ENCODE data around the gene STRADA.
"Not testable (repeated sequence)": the region's sequence is repeated elsewhere in the genome, so short reads cannot be mapped to it uniquely, and the experiment has no call there.

Gene STRADA

DNA sequence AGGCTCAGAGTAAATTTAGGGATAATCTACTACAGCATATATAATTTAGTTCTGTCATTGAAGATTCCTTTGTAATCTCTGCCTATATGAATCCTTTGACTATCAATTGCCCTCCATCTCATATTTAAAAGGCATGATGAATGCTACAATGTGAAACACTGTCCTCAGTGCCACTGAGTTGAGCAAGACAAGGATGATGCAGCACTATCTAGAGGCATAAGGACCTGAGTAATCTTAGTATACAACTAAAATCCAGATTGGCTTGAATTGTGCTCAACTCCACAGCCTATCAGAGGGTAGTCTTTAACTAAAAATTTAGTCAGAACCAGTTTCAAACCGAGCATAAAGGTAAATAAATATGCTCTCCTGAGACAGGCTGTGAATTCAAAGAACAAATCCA, 11.6 kb upstream of the STRADA start:
- peak; percentile 16 for DNase-seq

DNA sequence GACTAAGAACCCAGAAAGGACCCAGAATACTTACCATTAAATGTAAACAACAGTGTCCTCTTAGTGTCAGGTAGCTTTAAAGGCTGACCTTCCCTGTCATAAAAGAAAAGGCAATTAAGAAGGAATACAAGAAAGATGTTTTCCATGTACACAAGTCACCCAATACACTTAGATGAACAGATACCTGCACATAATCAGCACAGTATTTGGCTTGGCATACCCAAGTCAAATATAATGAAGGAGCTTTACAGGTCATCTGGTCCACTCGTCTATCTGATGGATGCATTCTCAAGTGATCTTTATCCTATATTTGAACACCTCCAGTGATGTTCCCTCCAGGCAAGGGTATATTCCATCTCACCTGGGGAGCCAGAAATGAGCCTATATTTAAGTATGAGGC, 11.1 kb upstream of the STRADA start:
- no peak for DNase-seq

DNA sequence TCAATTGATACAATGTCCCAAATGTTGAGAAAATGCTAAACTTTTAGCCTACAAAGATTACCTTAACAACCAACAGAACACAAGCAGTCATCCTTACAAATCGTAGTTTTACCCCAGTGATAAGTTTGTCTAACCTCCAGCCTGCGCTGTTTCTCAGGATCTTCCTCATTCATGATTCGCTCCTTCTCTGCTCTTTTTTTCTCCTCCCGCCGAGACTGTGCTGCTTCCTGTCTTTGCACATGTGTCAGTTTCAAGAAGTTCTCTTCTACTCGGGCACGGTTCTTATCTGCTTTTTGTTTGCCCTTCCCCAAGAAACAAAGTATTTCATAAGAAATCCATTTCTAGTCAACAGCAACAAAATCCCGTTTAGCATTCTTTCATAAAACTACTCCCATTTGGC, 10.2 kb upstream of the STRADA start:
- peak; percentile 71 for DNase-seq

DNA sequence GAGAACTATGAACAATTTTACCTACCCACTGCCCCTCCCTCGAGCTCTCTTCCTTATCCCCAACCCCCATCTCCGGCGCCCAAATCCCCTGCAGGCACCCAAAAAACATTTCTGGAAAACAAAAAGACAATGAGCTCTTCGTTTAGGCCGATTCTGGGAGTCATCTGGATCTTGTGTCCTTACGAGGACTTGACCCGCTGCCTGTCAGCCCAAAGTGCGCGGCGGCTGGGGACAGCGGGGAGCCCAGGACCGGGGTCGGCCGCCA, 524 bp downstream of the STRADA start:
- no peak for DNase-seq

DNA sequence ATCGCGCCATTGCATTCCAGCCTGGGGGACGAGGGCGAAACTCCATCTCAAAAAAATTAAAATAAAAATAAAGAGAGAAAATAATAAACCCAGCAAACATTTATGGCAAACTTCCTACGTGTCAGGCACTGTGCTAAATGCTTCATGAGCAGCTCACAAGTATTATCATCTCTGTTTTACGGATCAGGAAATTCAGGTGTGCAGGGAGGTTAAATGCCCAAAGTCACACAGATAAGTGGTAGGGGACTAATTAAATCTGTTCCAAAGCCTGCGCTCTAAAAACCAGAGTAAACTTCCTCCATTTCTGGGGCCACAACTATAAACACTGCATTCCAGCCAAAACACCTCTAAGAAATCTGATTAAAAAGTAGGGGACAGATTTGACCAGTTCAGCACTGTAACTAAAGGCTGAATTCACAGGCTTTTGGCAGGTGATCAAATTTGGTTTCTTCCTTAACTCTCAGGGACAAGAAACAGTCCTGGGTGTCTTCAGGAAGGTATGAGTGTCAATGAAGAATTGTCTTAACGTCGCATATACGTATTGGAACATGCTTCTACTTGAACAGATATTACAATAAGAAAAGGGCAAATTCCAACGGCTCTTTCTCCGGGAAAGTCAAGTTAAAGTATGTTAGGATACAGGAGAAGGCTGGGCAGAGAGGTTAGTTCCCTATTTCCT, 996 bp downstream of the STRADA start:
- peak; percentile 33 for DNase-seq

DNA sequence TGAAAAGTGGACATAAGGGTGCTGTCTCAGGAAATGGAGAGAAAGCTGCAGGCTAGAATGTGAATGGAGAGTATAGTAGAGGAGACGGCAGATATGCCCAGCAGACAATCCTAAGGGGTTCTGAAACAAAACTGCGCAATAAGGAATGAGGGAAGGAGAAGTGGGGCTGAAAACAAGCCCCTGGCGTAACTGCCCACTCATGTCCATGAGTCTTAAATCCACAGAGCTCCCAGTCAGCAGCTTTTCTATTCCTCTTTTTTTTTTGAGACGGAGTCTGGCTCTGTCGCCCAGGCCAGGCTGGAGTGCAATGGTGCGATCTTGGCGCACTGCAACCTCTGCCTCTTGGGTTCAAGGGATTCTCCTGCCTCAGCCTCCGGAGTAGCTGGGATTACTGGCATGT, 5.9 kb downstream of the STRADA start:
- DNase-seq = no peak

DNA sequence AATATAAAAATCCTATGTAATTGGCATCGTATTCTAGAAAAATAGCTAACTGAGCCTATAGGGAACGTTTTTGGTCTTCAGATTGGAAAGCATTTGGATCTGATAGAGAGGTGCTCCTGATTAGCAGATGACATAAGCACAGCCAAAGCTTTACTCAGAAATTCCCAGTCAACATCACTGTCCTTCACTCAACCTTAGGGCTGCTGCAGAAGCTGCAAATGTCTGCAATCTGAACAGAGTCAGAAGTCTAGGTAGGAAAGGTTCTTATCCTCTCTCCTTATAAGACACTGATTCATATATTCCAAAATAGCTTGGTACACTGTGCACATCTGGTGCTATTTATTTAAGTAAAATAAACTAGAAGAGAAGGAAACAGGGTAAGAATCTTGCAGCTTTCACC, 19.2 kb downstream of the STRADA start:
- DNase-seq = no peak

DNA sequence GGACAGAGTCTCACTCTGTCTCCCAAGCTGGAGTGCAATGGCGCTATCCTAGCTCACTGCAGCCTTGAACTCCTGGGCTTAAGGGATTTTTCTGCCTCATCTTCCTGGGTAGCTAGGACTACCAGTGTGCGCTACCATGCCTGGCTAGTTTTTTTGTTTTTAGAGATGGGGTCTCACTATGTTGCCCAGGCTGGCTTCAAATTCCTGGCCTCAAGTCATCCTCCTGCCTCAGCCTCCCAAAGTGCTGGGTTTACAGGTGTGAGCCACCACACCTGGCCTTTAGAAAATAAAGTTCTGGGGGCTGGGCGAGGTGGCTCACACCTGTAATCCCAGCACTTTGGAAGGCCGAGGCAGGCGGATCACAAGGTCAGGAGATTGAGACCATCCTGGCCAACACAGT, 21.4 kb downstream of the STRADA start:
- DNase-seq = not testable (repeated sequence)

DNA sequence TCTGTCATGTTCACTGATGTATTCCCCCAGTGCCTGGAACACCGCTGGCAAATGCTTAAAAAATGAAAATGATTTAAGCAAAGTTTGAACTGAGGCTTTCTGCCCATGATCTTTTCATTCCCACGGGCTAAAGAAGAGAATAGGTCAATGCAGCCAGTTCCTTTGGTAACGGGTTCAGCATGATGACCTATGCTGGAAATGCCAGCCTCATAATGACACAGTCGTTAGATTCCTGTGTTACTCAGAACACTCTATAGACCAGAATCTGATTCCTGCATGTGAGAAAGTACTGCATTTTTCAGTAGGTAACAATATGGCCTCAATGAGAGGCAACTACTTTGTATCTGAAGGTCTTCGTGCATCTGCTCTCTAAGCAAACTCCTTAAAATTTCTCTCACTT, 22.6 kb downstream of the STRADA start:
- DNase-seq = no peak

DNA sequence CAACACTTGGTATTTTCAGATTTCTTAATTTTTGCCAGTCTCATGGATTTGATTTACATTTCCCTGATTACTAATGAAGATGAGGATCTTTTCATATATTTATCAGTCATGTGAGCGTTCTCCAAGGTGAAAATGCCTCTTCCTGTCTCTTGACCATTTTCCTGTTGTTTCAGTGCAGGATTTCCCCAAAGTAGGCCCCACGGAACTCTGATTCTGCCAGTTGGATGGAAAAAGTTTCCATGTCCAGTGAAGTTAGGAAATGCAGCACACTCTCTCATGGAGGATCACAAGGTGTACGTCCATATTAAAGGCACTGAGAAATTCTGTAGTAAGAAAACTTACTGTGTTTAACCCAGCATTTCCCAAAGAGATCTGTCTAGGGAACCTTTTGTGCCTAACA, 25.2 kb downstream of the STRADA start:
- no peak for DNase-seq

DNA sequence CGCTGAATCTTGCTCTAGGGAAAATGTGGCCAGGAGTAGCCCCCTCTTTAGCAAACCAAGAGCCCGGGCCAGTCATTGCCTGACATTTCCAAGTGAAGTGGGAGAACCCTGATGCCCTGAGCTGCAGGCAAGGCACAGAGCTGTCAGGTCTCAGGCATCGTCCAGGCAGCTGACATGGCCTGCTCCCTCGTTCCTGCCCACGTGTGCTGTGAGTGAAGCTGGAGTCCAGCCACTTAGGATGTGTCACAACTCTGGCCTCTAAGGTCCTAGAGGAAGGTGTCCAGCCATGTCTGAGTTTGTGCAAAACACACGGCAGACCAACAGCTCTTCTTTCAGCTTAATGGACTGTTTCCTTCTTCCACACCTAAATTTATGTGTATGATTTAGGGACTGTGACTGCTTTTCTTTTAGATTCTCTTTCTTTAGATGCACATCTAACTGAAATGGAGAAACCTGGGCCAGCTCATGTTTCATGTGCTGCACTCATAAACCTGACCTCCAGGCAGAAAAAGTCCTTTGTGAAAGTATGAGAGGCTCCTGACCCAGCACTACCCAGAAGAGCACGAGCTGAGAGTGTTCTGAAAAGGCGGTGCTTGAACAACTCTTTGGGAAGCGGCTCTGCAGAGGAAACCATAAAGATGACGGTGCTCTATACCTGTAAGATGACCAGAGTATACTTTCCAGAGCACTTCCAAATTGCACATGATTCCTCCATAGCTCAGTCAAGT, 26.9 kb downstream of the STRADA start:
- DNase-seq = no peak

DNA sequence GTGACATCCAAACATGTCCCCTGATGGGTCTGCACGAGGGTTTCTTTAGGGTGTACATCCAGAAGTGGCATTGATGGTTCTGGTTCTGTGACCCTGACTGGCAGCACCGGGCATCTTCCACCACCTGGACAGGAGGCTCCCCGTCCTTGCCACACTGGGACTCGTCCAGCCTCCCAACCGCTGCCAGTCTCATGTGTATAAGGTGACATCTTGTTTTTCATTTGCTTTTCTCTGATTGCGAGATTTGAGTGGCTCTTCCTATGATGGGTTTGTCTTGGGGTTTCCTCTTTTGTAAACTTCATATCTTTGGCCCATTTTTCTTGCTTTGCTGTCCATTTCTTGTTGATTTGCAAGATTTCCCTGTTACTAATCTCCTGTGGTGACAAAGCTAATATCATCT, 32.5 kb downstream of the STRADA start:
- DNase-seq = no peak

DNA sequence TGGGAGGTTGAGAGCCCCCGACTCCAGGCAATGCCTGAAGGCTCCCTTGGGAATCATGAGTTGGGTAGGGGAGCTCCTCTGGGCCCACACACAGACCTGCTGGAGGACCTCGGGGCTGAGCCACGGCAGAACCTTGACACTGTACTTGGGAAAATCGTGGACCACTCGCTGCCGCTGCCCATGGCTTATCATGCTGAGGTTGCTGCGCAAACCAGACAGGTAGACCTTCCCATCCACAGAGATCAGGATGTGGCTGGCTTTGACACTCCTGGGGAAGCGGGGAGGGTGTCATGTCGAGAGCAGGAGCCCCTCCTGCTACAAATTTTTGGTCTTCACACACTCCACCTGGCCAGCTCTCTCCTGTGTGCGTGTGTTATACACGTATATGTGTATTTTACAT, 34.4 kb downstream of the STRADA start:
- no peak for DNase-seq

DNA sequence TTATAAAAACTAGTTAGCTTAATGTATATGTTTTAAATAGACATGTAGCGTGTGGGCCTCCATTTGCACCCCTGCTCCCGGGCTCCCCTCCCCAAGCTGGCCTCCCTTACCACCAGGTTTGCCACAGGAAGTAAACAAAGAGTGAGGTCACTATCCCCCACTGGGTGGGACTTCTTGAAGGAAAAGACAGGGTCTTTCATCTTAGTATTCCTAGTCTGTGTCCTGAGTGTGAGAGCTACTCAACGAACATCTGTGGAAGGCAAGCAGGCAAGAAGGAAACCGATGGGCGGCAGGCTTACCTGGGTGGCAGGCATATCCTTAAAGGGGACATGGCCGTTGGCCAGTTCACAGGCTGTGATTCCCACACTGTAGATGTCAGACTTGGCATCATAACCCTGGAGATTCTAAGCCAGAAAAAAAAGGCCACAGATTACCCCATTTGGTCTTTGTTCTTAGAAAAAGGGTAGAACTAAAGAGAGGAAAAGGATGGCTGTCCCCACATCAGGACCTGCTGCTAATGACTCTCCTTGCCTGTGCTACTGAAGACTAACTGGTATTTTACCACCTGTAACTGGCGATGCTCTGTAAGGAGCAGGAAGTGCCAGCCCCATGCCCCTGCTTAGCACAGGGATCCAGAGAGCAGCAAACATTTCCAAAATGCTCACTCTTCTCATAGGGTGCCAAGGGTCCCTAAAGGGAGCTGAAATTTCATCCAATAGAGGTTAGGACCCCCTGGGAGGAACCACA, 35.1 kb downstream of the STRADA start:
- no peak for DNase-seq

DNA sequence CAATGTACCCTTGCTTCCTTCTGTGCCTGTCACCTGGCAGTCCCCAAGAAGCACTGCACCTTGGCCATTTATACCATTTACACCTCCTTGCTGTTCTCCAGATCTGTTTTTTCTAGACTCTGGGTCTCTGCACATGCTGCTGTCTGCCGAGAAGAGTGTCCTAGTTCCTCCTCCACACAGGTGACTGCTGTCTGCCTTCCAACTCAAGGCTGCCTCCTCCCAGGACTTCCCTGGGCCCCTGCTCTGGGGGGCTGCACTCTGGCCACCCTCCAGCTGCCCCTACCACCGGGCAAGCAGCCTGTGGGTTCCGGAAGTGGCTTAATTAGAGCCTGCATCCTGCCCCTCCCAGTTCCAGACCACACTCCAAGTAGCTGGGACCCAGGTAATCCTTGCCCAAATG, 35.9 kb downstream of the STRADA start:
- no peak for DNase-seq

DNA sequence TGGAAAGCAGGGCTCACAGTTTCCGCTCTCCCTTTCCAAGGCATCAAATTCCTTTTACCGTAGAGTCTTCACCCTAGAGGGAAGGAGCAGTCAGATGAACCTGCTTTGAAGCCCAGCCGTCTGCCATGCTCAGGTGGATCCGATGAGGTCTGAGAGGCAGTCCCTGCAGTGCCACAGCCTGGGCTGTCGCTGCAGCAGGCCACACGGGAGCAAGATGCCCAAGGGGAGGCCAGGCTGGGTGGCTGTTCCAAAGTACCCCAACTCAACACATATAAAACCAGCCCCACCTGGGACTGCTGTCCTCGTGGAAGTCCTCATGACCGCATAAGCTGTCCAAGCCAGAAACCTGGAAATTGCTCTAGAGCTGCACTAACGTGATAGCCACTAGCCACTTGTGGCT, 36.8 kb downstream of the STRADA start:
- no peak for DNase-seq

DNA sequence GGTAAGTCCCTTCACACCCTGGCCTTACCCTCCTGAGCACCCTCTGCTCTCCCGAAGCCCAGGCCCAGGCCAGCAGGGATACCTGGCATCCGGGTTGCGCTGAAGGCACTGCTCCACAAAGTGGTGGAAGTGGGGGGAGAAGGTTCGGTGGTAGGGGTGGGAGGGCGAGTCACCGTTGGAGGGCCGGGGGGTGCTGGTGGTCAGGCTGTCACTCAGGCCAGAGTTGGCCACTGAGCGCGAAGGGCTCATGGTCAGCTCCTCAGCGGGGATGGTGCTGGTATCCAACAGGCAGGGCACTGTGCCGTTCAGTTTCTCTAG, 37.4 kb downstream of the STRADA start:
- DNase-seq = no peak

DNA sequence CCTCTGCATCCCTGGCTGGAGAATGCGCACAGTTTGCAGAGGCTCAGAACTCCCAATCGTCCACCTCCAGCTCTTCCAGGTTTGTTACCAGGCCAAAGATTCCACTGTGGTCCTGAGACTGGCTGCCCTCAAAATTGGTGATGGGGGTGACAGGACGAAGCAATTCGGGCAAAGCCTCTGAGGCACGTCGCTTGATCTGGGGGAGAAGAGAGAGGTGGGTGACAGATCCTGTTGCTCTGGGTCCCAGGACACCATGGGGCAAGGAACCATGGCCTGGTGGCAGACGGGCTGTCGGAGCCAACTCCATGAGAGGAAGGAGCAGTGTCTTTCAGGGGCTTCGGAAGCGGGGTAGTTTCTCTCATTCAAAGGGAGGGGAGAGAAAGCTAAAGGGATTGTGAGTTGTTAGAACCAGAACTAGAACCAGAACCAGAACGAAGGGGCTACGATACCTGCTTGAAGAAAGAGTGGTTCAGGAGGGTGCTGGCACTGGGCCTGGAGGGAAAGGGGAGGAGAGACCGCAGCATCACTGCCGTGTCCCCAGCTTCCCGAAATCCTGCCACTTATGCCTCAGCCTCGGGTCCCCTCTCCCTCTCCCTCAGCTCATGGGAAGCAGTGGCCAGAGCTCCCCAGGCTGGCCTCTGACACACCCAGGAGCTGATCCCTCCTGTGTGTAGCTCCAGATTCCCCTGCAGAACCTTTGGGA, 37.9 kb downstream of the STRADA start:
- DNase-seq = no peak

DNA sequence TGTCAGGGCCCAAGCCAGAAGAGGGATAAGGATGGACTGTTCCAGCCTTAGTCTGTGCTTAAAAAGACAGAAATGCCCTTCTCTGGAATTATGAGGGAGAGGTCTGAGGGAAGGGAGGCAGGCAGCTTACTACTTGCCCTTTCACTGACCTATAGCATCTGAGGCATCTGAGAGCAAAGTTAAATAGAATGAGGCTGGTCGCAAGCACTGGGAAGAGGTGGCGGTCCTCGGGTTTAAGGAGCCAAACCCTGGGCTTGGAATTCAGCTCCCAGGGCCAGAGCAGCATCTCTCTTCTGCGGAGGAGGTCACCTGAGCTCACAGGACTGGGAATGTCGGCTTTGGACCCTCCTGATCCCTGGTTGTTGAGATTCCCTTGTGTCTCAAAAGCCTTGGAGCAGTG, 38.6 kb downstream of the STRADA start:
- DNase-seq = no peak

DNA sequence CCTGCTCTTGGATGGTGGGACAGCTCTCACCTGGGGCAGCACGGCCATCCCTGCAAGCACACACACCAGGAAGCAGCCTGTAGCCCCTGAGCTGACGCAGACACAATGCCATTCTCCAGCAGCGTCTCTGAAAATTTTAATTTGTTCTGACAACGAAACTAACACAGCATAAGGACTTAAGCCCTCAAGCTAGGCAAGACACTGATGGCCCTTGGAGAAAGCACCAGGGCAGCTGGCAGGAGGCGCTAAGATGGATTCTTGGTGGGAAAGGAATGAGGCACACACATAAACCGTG, 38.9 kb downstream of the STRADA start:
- DNase-seq = no peak

DNA sequence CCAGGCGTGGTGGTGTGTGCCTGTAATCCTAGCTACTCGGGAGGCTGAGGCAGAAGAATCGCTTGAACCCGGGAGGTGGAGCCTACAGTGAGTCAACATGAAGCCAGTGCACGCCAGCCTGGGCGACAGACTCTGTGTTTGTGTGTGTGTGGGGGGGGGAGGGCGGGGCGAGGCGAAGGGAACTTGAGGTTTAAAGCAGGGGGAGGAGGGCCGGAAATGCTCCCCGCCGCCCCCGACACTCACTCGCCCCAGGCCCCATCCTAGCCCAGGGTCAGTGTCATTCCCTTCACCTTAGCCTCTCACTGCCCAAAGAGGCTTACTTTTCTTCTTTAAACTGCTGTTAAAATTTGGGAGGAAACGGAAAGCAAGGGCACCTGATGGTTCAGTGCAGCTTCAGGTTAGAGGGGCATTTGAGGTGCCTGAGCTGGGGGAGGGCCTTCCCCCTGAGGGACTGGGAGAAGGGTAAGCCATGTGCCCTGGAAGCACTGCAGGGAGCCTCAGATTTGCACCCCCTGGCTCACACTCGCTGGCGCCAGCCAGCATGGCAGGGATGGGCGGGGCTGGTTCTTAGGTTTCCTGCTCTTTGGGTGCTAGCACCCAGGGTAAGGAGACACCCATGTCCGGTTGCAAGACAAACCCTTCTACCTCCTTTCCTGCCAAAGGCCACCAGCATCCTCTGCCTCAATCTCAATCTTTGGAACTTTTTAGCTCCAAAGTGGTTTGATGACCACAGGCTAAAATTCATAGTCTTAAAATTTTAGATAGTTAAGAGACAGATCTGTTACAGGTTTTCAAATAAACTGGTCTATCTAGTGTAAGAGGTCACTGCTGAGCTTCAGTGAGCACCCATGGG, 39.5 kb downstream of the STRADA start:
- DNase-seq = peak; percentile 74

DNA sequence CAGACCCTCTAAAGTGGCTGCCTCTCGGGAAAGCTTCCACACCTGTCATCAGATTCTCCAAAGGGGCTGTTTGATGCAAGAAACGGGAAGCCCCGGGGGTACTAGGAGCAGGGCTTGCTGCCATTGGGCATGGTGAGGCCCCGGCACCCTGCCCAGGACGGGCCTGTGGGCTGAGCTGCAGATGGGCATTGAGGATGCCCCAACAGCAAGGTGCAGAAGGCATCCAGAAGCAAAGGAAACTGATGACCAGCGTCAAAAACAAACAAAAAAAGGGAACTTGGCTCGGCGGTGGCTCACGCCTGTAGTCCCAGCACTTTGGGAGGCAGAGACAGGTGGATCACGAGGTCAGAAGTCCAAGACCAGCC, 40.2 kb downstream of the STRADA start:
- no peak for DNase-seq

All from GF-D8 (cell line).